Stomach (tissue), 4 donors: ENCODE results near the gene DDI2.

Experiments
- POLR2A ChIP-seq, 4 donors: fragments of 450-650 bp; IDR thresholded peaks; one replicate each; pipeline ENCODE4 v1.6.1; 2016; ENCODE audit warnings: antibody characterized with exemption in 4 of 4, control low read depth in 2 of 4, mild to moderate bottlenecking in 1 of 4, moderate library complexity in 1 of 4
- POLR2AphosphoS5 ChIP-seq, 3 donors: sonication (generic); formaldehyde crosslinking; IDR thresholded peaks; one replicate each; pipeline ENCODE4 v1.6.1; 2016; ENCODE audit warnings: antibody characterized with exemption in 3 of 3
- TF ChIP-seq, protein P1 (sequence below), 7 experiments: fragments of 450-650 bp in 4 of 7; fragments of 200-600 bp in 3 of 7; sonication (generic) in 3 of 7; IDR thresholded peaks; one replicate each; pipeline ENCODE4 v1.5.1; 2016 to 2019; ENCODE audit warnings: antibody characterized with exemption in 7 of 7, control low read depth in 2 of 7, mild to moderate bottlenecking in 1 of 7

DNA sequence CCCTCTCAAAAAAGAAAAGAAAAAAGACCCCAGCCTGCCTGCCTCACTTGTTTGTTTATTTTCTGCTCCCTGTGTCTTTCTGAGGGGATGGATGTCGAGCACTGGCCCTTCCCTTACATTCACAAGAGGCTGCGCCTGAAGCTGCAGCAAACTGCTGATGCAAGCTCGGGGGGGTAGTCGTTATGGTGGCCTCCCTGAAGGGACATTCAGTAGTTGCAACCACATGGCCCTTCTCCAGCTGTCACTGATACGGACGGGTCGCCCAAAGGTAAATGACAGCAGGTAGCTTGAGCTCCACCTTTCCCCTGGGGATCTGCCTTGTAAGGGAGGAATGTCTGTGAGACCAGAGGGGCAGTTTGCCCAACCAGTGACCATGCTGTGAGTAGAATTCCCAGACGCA lies 84.5 kb downstream of the DDI2 start:
- no peak for TF ChIP-seq POLR2A (IDR thresholded peaks at IDR 0.05)
- TF ChIP-seq, protein P1, sequence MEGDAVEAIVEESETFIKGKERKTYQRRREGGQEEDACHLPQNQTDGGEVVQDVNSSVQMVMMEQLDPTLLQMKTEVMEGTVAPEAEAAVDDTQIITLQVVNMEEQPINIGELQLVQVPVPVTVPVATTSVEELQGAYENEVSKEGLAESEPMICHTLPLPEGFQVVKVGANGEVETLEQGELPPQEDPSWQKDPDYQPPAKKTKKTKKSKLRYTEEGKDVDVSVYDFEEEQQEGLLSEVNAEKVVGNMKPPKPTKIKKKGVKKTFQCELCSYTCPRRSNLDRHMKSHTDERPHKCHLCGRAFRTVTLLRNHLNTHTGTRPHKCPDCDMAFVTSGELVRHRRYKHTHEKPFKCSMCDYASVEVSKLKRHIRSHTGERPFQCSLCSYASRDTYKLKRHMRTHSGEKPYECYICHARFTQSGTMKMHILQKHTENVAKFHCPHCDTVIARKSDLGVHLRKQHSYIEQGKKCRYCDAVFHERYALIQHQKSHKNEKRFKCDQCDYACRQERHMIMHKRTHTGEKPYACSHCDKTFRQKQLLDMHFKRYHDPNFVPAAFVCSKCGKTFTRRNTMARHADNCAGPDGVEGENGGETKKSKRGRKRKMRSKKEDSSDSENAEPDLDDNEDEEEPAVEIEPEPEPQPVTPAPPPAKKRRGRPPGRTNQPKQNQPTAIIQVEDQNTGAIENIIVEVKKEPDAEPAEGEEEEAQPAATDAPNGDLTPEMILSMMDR (IDR thresholded peaks at IDR 0.05), result no peak
- no peak for TF ChIP-seq POLR2AphosphoS5 (IDR thresholded peaks at IDR 0.05)
